GM12878 (cell line): Measurements from ENCODE around the gene MYL11. TPM values are rescaled to one million over a fixed set of nuclear protein-coding genes. Genes with fewer than 3 reads are reported as not detected.
"Not testable (repeated sequence)": the region's sequence is repeated elsewhere in the genome, so short reads cannot be mapped to it uniquely, and the experiment has no call there.

Experiments used
- ATAC-seq: fragments of 200-7000 bp; cut with Tn5 transposase; 3 replicates; pipeline ENCODE4 v1.9.1; 2020; ENCODE audit warnings: mild to moderate bottlenecking, moderate library complexity
- BruUV-seq: library from RNA; stranded (reverse); fragments of 400-500 nt; replicated peaks from 2 replicates; lab custom pipeline; 2021; lab: Mats Ljungman, UMichigan
- CTCF ChIA-PET: fragments of 300-600 bp; sonication (Branson Sonifier 250); formaldehyde crosslinking; extraction: SDS; loops from one replicate; lab custom pipeline; 2021; ENCODE audit warnings: inconsistent platforms; lab: Yijun Ruan, JAX
- POLR2A ChIA-PET: fragments of 350-600 bp; formaldehyde crosslinking; extraction: SDS; loops from one replicate; lab custom pipeline; 2021; ENCODE audit warnings: inconsistent platforms; lab: Charles Lee
- RAD21 ChIA-PET: fragments of 300-600 bp; sonication (Branson Sonifier 250); formaldehyde crosslinking; loops from one replicate; lab custom pipeline; 2023; ENCODE audit warnings: antibody characterized with exemption; ENCODE audit not compliant: unreplicated experiment; lab: Charles Lee
- SMC1A ChIA-PET: fragments of 300-600 bp; sonication (Branson Sonifier 250); formaldehyde crosslinking; loops from one replicate; lab custom pipeline; 2023; ENCODE audit not compliant: unreplicated experiment, uncharacterized antibody; lab: Charles Lee
- DNase-seq: peaks from one replicate; pipeline ENCODE4 v3.0.0-alpha.2; 2011; ENCODE audit warnings: low read depth, low spot score
- FAIRE-seq: peaks from 3 replicates; lab custom pipeline; 2011; peaks lifted over from hg19 to GRCh38; lab: Jason Lieb, UNC
- H2AFZ ChIP-seq: 2 replicates; pipeline ENCODE4 v1.6.0; 2011; ENCODE audit warnings: low read depth, low read length, control low read depth; ENCODE audit not compliant: control insufficient read depth
- H3K27ac ChIP-seq: 2 replicates; pipeline ENCODE4 v1.5.1; 2011; ENCODE audit warnings: control low read depth; ENCODE audit not compliant: control insufficient read depth, insufficient read depth
- H3K27me3 ChIP-seq, 2 experiments: replicated peaks in 1 of 2; 2 replicates each; pipeline versions ENCODE4 v1.6.0 to v1.6.1; 2011; ENCODE audit warnings: low read length in 1 of 2; ENCODE audit not compliant: control insufficient read depth in 2 of 2, insufficient read depth in 2 of 2
- H3K36me3 ChIP-seq, 2 experiments: 2 replicates each; pipeline ENCODE4 v1.5.1; 2011; ENCODE audit warnings: low read length in 1 of 2; ENCODE audit not compliant: control insufficient read depth in 2 of 2, insufficient read depth in 2 of 2
- H3K4me1 ChIP-seq: 2 replicates; pipeline ENCODE4 v1.6.1; 2011; ENCODE audit warnings: mild to moderate bottlenecking, low read length, moderate library complexity, mixed read lengths; ENCODE audit not compliant: control insufficient read depth, insufficient read depth
- H3K4me2 ChIP-seq: 2 replicates; pipeline ENCODE4 v1.6.0; 2011; ENCODE audit warnings: control low read depth; ENCODE audit not compliant: control insufficient read depth, insufficient read depth
- H3K4me3 ChIP-seq: fragments of 200-600 bp; sonication (generic); 2 replicates; pipeline ENCODE4 v1.5.1; 2016
- H3K79me2 ChIP-seq: 2 replicates; pipeline ENCODE4 v1.6.0; 2011; ENCODE audit warnings: low read length; ENCODE audit not compliant: control insufficient read depth, insufficient read depth
- H3K9ac ChIP-seq: 2 replicates; pipeline ENCODE4 v1.8.0; 2011; ENCODE audit warnings: low read length, control low read depth, mixed read lengths; ENCODE audit not compliant: control insufficient read depth, insufficient read depth
- H3K9me3 ChIP-seq: replicated peaks from 3 replicates; pipeline ENCODE4 v1.5.1; 2011; ENCODE audit warnings: mild to moderate bottlenecking, low read length; ENCODE audit not compliant: control insufficient read depth, insufficient read depth
- H4K20me1 ChIP-seq: 2 replicates; pipeline ENCODE4 v1.6.0; 2011; ENCODE audit not compliant: control insufficient read depth, insufficient read depth
- ASH2L ChIP-seq: fragments of 300-600, 200-600 bp; sonication (generic); IDR thresholded peaks from 2 replicates; pipeline ENCODE4 v1.6.1; 2017; ENCODE audit warnings: low read depth, mild to moderate bottlenecking, borderline replicate concordance
- ATF3 ChIP-seq: IDR thresholded peaks from 2 replicates; pipeline ENCODE4 v1.6.1; 2011; ENCODE audit warnings: low read depth, mild to moderate bottlenecking, low read length, moderate library complexity, borderline replicate concordance; ENCODE audit errors: extremely low read depth
- CEBPB ChIP-seq, 2 experiments: fragments of 150-350 bp in 1 of 2; IDR thresholded peaks; 2 replicates each; pipeline ENCODE4 v1.6.1; 2012 to 2014; ENCODE audit warnings: low read depth in 2 of 2, low read length in 2 of 2, borderline replicate concordance in 1 of 2, inconsistent platforms in 1 of 2
- WGBS: methylation state at CpG from one replicate; pipeline ENCODE4 v1.1.6; 2016; ENCODE audit warnings: low lambda C conversion rate; ENCODE audit not compliant: insufficient replicate concordance, insufficient coverage; ENCODE audit errors: missing lambda C conversion rate; 5-methylcytosine and 5-hydroxymethylcytosine counted together
- in situ Hi-C: fragments of 300-500 bp; cut with MboI; formaldehyde crosslinking; loops from 9 replicates; pipeline ENCODE4 v1.14.3; 2018; ENCODE audit warnings: mixed read lengths
- intact Hi-C: fragments of 100-400 bp; cut with micrococcal nuclease; formaldehyde crosslinking; loops from one replicate; pipeline ENCODE4 v1.14.2; 2022; ENCODE audit not compliant: unreplicated experiment
- polyA plus RNA-seq, 11 experiments: library from polyadenylated mRNA; depleted of rRNA in 4 of 11; unstranded in 6 of 11; stranded (reverse) in 5 of 11; fragments of >200 nt; fragmentation: Nextera tagmentation in 4 of 11; fragmentation: Illumina TruSeq in 1 of 11; extraction: Ambion mirVana in 4 of 11; extraction: Trizol in 1 of 11; gene quantifications; 1 replicate in 1 of 11; 2 replicates in 10 of 11; pipeline versions ENCODE4 v1.2.1 to v1.2.3, GENCODE V29; 2011 to 2016; ENCODE audit warnings: inconsistent platforms in 2 of 11, missing spikeins in 2 of 11, low read depth in 1 of 11
- total RNA-seq, 4 experiments: library from RNA; depleted of rRNA in 3 of 4; stranded (reverse); fragments of >200 nt in 3 of 4; fragmentation: Illumina TruSeq in 1 of 4; extraction: Trizol in 1 of 4; gene quantifications; 2 replicates each; pipeline versions ENCODE4 v1.2.1 to v1.2.3, GENCODE V29; 2013 to 2021

MYL11 gene
- total and polyA plus RNA-seq, 10 of the 15 experiments (the other 5 are each of a cell fraction or from before 2014, with no cell fraction given), result 0.19 to 1.2 (median 0.61) TPM; not detected in 5

DNA sequence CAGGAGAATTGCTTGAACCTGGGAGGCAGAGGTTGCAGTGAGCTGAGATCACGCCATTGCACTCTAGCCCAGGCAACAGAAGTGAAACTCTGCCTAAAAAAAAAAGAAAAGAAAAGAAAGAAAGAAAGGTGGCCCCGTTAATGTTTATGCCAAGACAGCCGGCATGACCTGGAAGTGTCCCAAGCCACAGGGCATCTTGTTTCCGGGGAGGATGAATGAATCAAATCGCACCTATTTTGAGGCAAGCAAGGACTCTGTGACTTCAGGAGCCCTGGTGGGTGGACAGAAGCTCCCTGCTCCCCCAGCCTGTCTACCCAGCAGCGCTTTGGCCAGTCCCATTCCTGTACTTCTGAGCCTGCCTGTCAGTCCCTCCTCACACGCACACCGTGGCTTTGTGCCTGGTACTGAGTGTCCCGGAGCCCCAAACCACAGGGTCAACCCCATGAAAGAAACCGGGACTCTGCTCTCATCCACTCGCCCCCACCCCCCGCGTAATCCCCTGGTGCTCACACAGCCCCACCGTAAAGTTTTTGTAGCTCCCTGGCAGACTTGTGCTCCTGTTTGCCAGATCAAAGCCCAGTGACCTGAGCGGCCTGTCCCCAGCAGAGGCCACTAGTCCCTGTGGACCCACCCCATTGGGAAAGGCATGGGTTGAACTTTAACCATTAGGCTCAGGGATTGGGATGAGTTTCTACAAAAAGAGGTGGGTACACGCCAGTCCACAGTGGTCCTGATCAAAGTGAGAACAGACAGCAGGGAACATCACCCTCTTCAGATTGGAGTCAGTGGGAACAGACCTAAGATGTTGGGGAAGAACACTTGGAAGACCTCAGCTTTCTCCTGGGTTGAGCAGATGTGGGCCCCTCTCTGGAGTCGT lies 38.8 kb upstream of the MYL11 start (continued):
- TF ChIP-seq CEBPB (IDR thresholded peaks at IDR 0.05; ENCODE audit: borderline replicate concordance in 1 of 2, low read depth in 2 of 2, low read length in 2 of 2), result no peak
- TF ChIP-seq ASH2L, result no peak
- TF ChIP-seq ATF3, result no peak

GRCh38 chr16:30337964-30338357 lies 36.6 kb upstream of the MYL11 start:
- H3K27ac ChIP-seq, intact Hi-C loops, FAIRE-seq, H3K4me1 ChIP-seq, in situ Hi-C loops, H3K9me3 ChIP-seq, H3K4me2 ChIP-seq, POLR2A ChIA-PET, SMC1A ChIA-PET, ATAC-seq, H3K4me3 ChIP-seq, DNase-seq, H3K36me3 ChIP-seq, BruUV-seq, CTCF ChIA-PET, H3K27me3 ChIP-seq, RAD21 ChIA-PET, H4K20me1 ChIP-seq, H2AFZ ChIP-seq, H3K79me2 ChIP-seq, H3K9ac ChIP-seq: not testable (repeated sequence)
- 76% methylated on average over 10 of the region's 10 CpGs for WGBS

DNA sequence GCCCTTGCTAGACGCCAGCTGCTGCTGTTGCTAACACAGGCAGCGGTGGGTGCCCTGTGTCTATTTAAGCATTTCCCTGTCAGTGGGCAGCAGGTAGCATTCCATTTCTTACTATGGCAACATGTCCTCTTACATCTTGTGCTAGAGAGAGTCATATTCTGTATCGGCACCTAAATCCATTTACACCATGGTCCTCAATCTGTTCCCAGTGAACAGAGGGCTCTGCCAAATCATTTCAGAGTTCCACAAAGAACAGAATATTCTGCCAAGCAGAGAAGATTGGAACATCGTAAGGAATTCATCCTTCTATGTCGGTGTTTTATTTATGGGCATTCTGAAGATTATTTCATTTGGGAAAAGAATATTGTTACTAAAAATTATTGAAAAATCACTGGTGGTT lies 35.9 kb upstream of the MYL11 start:
- intact Hi-C loops, H2AFZ ChIP-seq, SMC1A ChIA-PET, DNase-seq, H3K9ac ChIP-seq, ATAC-seq, H3K4me2 ChIP-seq, BruUV-seq, H3K9me3 ChIP-seq, H3K36me3 ChIP-seq, CTCF ChIA-PET, RAD21 ChIA-PET, in situ Hi-C loops, H3K27me3 ChIP-seq, FAIRE-seq, POLR2A ChIA-PET, H3K4me1 ChIP-seq, H3K4me3 ChIP-seq, H3K79me2 ChIP-seq, H4K20me1 ChIP-seq, H3K27ac ChIP-seq: not testable (repeated sequence)
- 97% methylated on average over 3 of the region's 5 CpGs for WGBS
